Frontal cortex (tissue), 4 donors: ENCODE measurements around the gene POLG2. TPM values are rescaled to one million over a fixed set of nuclear protein-coding genes. Genes with fewer than 3 reads are reported as not detected.
"Not testable (repeated sequence)": the region's sequence is repeated elsewhere in the genome, so short reads cannot be mapped to it uniquely, and the experiment has no call there.

ENCODE experiments used
- DNase-seq, 2 donors: peaks; one replicate each; pipeline ENCODE4 v3.0.0; 2012; ENCODE audit warnings: low spot score in 2 of 2
- FAIRE-seq: peaks from 2 replicates; lab custom pipeline; 2012; peaks lifted over from hg19 to GRCh38; lab: Jason Lieb, UNC
- small RNA-seq: library from RNA; depleted of rRNA; stranded (forward); fragments of <200 nt; gene quantifications from one replicate; pipeline ENCODE3, GENCODE V24; 2014
- total RNA-seq: library from RNA; depleted of rRNA; stranded (reverse); fragments of >200 nt; gene quantifications from one replicate; pipeline ENCODE4 v1.2.3, GENCODE V29; 2014
- donor health status: control.
- donor health status: control.
- donor health status: control.

Gene POLG2
- total RNA-seq, 1 donor from 2014 or later = 13.5 TPM

DNA sequence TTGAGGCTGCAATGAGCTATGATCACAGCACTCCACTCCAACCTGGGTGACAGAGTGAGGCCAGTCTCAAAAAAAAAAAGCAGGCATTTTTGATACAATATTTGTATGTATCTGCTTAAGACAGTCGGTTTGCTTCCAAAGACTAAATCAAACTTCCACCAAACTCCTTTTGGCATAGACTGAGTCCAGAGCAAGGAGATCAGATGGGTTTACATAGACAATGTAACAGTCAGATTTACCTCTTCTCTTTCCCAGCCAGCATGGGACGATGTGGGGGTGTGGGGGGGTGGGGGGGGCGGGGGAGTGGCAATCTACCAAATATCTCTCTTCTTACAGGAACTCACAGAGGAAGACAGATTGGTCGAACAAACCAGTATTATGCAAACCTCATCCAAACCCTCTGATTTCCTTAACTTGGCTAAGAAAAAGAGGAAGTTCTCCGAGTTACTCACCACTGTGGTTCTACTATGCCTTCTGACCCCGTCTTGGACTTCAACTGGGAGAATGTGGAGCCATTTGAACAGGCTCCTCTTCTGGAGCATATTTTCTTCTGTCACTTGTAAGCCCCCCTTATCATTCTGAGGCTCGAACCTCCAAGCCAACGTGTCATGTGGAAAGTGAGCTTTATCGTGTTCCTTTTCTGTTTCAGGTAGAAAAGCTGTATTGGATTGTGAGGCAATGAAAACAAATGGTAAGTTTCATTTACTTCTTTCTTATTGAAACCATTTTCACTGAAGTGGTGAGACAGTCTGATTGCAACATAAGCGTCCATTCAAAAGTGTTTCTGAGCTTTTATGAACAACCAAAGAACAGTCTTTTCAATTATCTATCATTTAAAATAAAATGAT lies 48.0 kb downstream of the POLG2 start, which contains the start of gene MILR1:
TSS of gene MILR1 (plus strand) at position 451 of the 848 bp plus-strand sequence. CDS start at position 505, 54 bp downstream.
- DNase-seq = no peak
- FAIRE-seq = no peak

DNA sequence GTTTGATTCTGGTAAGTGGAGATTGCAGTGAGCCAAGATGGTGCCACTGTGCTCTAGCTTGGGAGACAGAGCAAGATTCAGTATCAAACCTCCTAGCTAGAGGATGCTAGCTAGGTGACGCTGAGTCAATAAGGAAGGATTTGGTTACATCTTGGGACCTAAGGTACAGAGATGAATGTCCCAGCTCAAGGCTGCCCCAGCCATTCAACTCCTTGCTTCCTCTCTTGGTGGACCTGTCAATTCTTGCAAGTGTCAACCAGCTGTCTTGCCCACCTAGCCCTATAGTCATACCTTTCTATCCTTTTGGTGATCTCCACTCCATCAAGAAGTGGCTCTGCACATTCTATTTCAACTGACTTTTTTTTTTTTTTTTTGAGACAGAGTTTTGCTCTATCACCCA lies 49.3 kb downstream of the POLG2 start:
- FAIRE-seq (no peak), DNase-seq (no peak)

DNA sequence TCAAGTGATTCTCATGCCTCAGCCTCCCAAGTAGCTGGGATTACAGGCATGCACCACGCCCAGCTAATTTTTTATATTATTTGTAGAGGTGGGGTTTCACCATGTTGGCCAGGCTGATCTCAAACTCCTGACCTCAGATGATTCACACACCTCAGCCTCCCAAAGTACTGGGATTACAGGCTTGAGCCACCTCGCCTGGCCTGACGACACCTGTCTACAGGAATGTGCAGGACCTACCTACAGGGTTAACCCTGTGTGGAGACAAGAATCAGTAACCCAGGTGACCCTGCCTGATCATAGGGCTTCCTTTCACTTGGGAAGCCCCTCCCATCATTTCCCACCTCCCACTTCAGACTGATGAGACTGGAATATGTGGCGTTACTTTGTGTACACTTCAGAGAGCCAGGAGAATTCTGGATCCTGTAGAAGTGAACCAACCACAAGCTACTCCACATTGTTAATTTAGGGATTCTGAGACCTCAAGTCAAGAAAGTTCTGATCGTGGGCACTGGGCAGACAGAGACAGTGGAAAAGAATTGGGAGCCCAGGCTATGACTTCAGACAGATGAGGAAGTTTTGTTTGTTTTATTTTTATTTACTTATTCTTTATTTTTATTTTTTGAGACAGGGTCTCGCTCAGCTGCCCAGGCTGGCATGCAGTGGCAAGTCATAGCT lies 53.6 kb downstream of the POLG2 start:
- DNase-seq = no peak
- no peak for FAIRE-seq

- DNase-seq (no peak), FAIRE-seq (no peak)
These were observed 54.3 kb downstream of the POLG2 start for GRCh38 chr17:64442541-64442971.

GRCh38 chr17:64441772-64442540 lies 54.9 kb downstream of the POLG2 start:
- DNase-seq = no peak
- FAIRE-seq = no peak

GRCh38 chr17:64439956-64440355 lies 56.9 kb downstream of the POLG2 start:
- FAIRE-seq = no peak
- DNase-seq = no peak

DNA sequence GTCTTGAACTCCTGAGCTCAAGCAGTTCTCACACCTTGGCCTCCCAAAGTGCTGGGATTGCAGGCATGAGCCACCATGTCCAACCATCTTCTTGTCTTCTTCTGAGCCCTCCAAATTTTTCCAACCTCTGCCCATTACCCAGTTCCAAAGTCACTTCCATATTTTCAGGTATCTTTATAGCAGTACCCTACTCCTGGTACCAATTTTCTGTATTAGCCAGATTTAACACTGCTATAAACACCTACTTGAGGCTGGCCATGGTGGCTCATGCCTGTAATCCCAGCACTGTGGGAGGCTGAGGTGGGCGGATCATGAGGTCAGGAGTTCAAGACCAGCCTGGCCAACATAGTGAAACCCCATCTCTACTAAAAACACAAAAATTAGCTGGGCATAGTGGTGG lies 57.3 kb downstream of the POLG2 start:
- DNase-seq, FAIRE-seq: not testable (repeated sequence)

GRCh38 chr17:64437944-64438525 lies 58.8 kb downstream of the POLG2 start:
- no peak for FAIRE-seq

GRCh38 chr17:64431534-64431933 lies 65.3 kb downstream of the POLG2 start:
- DNase-seq (no peak), FAIRE-seq (no peak)

More at GRCh38 chr17:64437944-64438525, 58.8 kb downstream of the POLG2 start:
- no peak for DNase-seq

GRCh38 chr17:64430036-64430435 lies 66.8 kb downstream of the POLG2 start:
- FAIRE-seq = not testable (repeated sequence)

GRCh38 chr17:64428406-64428805 lies 68.4 kb downstream of the POLG2 start:
- no peak for FAIRE-seq

More at GRCh38 chr17:64430036-64430435, 66.8 kb downstream of the POLG2 start:
- not testable (repeated sequence) for DNase-seq

More at GRCh38 chr17:64428406-64428805, 68.4 kb downstream of the POLG2 start:
- DNase-seq = no peak

Small RNAs within 50 kb of the gene (small RNA-seq; reads per million reads assigned to genes)
- not detected for gene ATP5MFP4

Other genes starting within 250 kb of the POLG2 start
- gene TEX2, start 233.8 kb downstream of the POLG2 start, total RNA-seq = 31.8 TPM
- gene PECAM1, start 106.2 kb downstream of the POLG2 start, total RNA-seq = 6.9 TPM
- 0.82 TPM for gene MILR1, start 47.9 kb downstream of the POLG2 start, total RNA-seq
- 416 TPM for gene DDX5, start 9.2 kb upstream of the POLG2 start, total RNA-seq
- 88.0 TPM for gene CEP95, start 9.9 kb upstream of the POLG2 start, total RNA-seq
- gene SMURF2, start 165.3 kb upstream of the POLG2 start, total RNA-seq = 64.0 TPM